Neuron (in vitro differentiated cells): ENCODE measurements around the gene TRIM2.

Experiments used
- H2AFZ ChIP-seq: one replicate; pipeline ENCODE4 v1.6.1; 2013; ENCODE audit warnings: low read depth, mild to moderate bottlenecking, inconsistent platforms, low read length, moderate library complexity
- H3K27me3 ChIP-seq: one replicate; pipeline ENCODE4 v1.6.1; 2013; ENCODE audit warnings: low read length; ENCODE audit not compliant: insufficient read depth
- H3K36me3 ChIP-seq: one replicate; pipeline ENCODE4 v1.6.1; 2013; ENCODE audit warnings: low read length; ENCODE audit not compliant: insufficient read depth
- H3K4me1 ChIP-seq: one replicate; pipeline ENCODE4 v1.6.1; 2013; ENCODE audit warnings: low read length; ENCODE audit not compliant: insufficient read depth
- H3K4me3 ChIP-seq: 2 replicates; pipeline ENCODE4 v1.5.1; 2013; ENCODE audit warnings: mild to moderate bottlenecking, low read length, moderate library complexity
- H3K9me3 ChIP-seq: one replicate; pipeline ENCODE4 v1.6.1; 2013; ENCODE audit warnings: low read length

The TRIM2 gene

GRCh38 chr4:153327247-153327646 is 123.0 kb downstream of the TRIM2 start:
- Histone ChIP-seq H3K36me3 (peaks cover 96% of the 10 kb centered on the region), H3K4me3 (no peak overlapping the region), H2AFZ (no peak overlapping the region), H3K4me1 (no peaks in the 10 kb centered on the region), H3K27me3 (no peaks in the 10 kb centered on the region), H3K9me3 (no peaks in the 10 kb centered on the region)

GRCh38 chr4:153332936-153333335 is 128.7 kb downstream of the TRIM2 start:
- H3K9me3 ChIP-seq = no peaks in the 10 kb centered on the region
- H3K36me3 ChIP-seq = peaks cover 94% of the 10 kb centered on the region
- H2AFZ ChIP-seq = no peak overlapping the region
- no peaks in the 10 kb centered on the region for H3K27me3 ChIP-seq
- no peaks in the 10 kb centered on the region for H3K4me1 ChIP-seq
- no peak overlapping the region for H3K4me3 ChIP-seq

GRCh38 chr4:153333874-153334273 is 129.6 kb downstream of the TRIM2 start:
- peaks cover 90% of the 10 kb centered on the region for H3K36me3 ChIP-seq
- no peak overlapping the region for H2AFZ ChIP-seq
- H3K4me1 ChIP-seq = no peaks in the 10 kb centered on the region
- no peaks in the 10 kb centered on the region for H3K27me3 ChIP-seq
- H3K4me3 ChIP-seq = no peak overlapping the region
- H3K9me3 ChIP-seq = no peaks in the 10 kb centered on the region

GRCh38 chr4:153335665-153336064 is 131.4 kb downstream of the TRIM2 start:
- H2AFZ ChIP-seq = no peak overlapping the region
- no peaks in the 10 kb centered on the region for H3K27me3 ChIP-seq
- H3K4me3 ChIP-seq = no peak overlapping the region
- H3K9me3 ChIP-seq = no peaks in the 10 kb centered on the region
- H3K36me3 ChIP-seq = peaks cover 90% of the 10 kb centered on the region
- no peaks in the 10 kb centered on the region for H3K4me1 ChIP-seq

- H3K4me1 ChIP-seq = no peaks in the 10 kb centered on the region
- no peaks in the 10 kb centered on the region for H3K27me3 ChIP-seq
- peaks cover 80% of the 10 kb centered on the region for H3K36me3 ChIP-seq
- H3K9me3 ChIP-seq = no peaks in the 10 kb centered on the region
- no peak overlapping the region for H2AFZ ChIP-seq
- H3K4me3 ChIP-seq = no peak overlapping the region
Measured at GRCh38 chr4:153337686-153338085, 133.4 kb downstream of the TRIM2 start.

- no peaks in the 10 kb centered on the region for H3K27me3 ChIP-seq
- H3K36me3 ChIP-seq = peaks cover 42% of the 10 kb centered on the region
- H3K9me3 ChIP-seq = no peaks in the 10 kb centered on the region
- H3K4me1 ChIP-seq = peaks cover 17% of the 10 kb centered on the region
- H2AFZ ChIP-seq = no peak overlapping the region
- H3K4me3 ChIP-seq = no peak overlapping the region
Measured at GRCh38 chr4:153341575-153342090, 137.4 kb downstream of the TRIM2 start.

GRCh38 chr4:153342751-153343552 is 138.7 kb downstream of the TRIM2 start:
- Histone ChIP-seq H3K36me3 (peaks cover 31% of the 10 kb centered on the region), H3K4me3 (no peak overlapping the region), H3K4me1 (peaks cover 27% of the 10 kb centered on the region), H2AFZ (no peak overlapping the region), H3K27me3 (no peaks in the 10 kb centered on the region), H3K9me3 (no peaks in the 10 kb centered on the region)

GRCh38 chr4:153344131-153345011 is 140.1 kb downstream of the TRIM2 start, which contains the start of gene MND1:
MND1 (plus strand) TSS chr4:153344688; CDS start chr4:153344738, 50 bp downstream.
- Histone ChIP-seq H2AFZ (peak within 1 kb of the TSS; percentile 94), H3K27me3 (no peaks in the 10 kb centered on the region), H3K9me3 (no peaks in the 10 kb centered on the region), H3K4me3 (peak within 1 kb of the TSS; percentile 66), H3K4me1 (peaks cover 27% of the 10 kb centered on the region), H3K36me3 (peaks cover 20% of the 10 kb centered on the region)

- Histone ChIP-seq H2AFZ (peak overlapping the region; percentile 94), H3K4me3 (peak overlapping the region; percentile 66), H3K9me3 (no peaks in the 10 kb centered on the region), H3K4me1 (peaks cover 27% of the 10 kb centered on the region), H3K27me3 (no peaks in the 10 kb centered on the region), H3K36me3 (peaks cover 11% of the 10 kb centered on the region)
Measured at GRCh38 chr4:153345012-153345981, 141.1 kb downstream of the TRIM2 start.

- Histone ChIP-seq H3K27me3 (no peaks in the 10 kb centered on the region), H3K9me3 (no peaks in the 10 kb centered on the region), H3K4me1 (peaks cover 27% of the 10 kb centered on the region), H3K36me3 (peaks cover 4% of the 10 kb centered on the region), H3K4me3 (peak overlapping the region; percentile 66), H2AFZ (no peak overlapping the region)
Measured at GRCh38 chr4:153346031-153346430, 141.8 kb downstream of the TRIM2 start.

GRCh38 chr4:153346563-153346962 is 142.3 kb downstream of the TRIM2 start:
- Histone ChIP-seq H3K36me3 (no peaks in the 10 kb centered on the region), H2AFZ (no peak overlapping the region), H3K27me3 (no peaks in the 10 kb centered on the region), H3K9me3 (no peaks in the 10 kb centered on the region), H3K4me1 (peaks cover 27% of the 10 kb centered on the region), H3K4me3 (peak overlapping the region; percentile 66)

- Histone ChIP-seq H3K9me3 (no peaks in the 10 kb centered on the region), H2AFZ (no peak overlapping the region), H3K36me3 (peaks cover 3% of the 10 kb centered on the region), H3K4me1 (peaks cover 27% of the 10 kb centered on the region), H3K4me3 (no peak overlapping the region), H3K27me3 (no peaks in the 10 kb centered on the region)
Measured at GRCh38 chr4:153347117-153347516, 142.9 kb downstream of the TRIM2 start.
